GM06990 (cell line): ENCODE measurements around the gene MEIOB.

Experiments
- DNase-seq: peaks from one replicate; pipeline ENCODE4 v3.0.0-alpha.2; 2011; ENCODE audit not compliant: insufficient read length; ENCODE audit errors: extremely low read depth
- H3K27me3 ChIP-seq: replicated peaks from 2 replicates; pipeline ENCODE4 v1.6.0; 2011; ENCODE audit warnings: low read length; ENCODE audit not compliant: control insufficient read depth, insufficient read depth
- H3K36me3 ChIP-seq: 2 replicates; pipeline ENCODE4 v1.5.1; 2011; ENCODE audit warnings: low read length; ENCODE audit not compliant: control insufficient read depth, insufficient read depth
- H3K4me3 ChIP-seq: replicated peaks from 2 replicates; pipeline ENCODE4 v1.5.1; 2011; ENCODE audit warnings: low read depth, mild to moderate bottlenecking, control low read depth, low read length
- CTCF ChIP-seq: IDR thresholded peaks from 2 replicates; pipeline ENCODE4 v1.5.1; 2011; ENCODE audit warnings: low read length, control low read depth, mild to moderate bottlenecking, inconsistent platforms; ENCODE audit not compliant: insufficient read depth, poor library complexity, severe bottlenecking

The MEIOB gene

DNA sequence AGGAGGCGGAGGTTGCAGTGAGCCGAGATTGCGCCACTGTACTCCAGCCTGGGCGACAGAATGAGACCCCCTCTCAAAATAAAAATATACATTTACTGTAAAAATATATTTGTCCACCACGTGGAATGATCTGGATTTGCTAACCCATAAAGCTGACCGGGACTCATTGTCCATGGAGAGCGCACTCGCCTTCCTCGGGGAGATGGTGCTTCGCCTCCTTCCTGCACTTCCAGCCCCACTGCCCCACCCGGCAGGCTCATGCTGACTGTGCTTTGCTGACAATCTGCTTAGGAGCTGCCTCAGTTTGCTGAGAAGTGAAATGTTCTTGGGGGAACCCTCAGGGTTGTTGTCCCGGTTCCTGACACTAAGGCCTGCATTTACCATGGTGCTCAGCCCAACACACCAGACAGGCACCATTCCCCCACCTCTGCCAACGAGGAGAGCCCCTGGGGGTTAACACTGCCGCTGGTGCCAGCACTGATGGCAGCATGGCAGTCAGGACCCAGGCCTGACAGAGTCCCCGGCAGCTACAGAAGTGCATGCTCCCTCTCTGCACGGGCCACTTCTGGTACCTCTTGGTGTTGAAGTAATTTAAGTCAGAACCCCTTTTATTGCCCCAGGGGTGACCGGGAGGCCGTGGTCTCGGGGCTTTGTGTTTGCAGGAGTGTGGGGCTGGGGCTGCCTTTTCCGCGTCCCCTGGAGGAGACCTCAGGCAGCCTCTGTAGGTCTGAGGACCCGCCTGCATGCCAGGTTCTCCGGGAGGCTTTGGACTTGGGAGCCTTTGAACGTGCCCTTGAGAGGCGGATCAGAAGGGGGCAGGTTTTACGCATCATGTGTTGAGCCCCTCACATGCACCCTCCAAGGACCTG is 86.8 kb downstream of the MEIOB start:
- no peaks in the 10 kb centered on the region for H3K27me3 ChIP-seq
- H3K36me3 ChIP-seq = peaks cover 11% of the 10 kb centered on the region
- H3K4me3 ChIP-seq = no peak overlapping the region
- TF ChIP-seq CTCF = no peak
- DNase-seq = no peak
